Fibroblast of gingiva (primary cell): ENCODE data around the gene HIRA.

Source experiments
- DNase-seq: peaks from one replicate; pipeline ENCODE4 v3.0.0-alpha.2; 2011; ENCODE audit warnings: low read depth

The HIRA gene

DNA sequence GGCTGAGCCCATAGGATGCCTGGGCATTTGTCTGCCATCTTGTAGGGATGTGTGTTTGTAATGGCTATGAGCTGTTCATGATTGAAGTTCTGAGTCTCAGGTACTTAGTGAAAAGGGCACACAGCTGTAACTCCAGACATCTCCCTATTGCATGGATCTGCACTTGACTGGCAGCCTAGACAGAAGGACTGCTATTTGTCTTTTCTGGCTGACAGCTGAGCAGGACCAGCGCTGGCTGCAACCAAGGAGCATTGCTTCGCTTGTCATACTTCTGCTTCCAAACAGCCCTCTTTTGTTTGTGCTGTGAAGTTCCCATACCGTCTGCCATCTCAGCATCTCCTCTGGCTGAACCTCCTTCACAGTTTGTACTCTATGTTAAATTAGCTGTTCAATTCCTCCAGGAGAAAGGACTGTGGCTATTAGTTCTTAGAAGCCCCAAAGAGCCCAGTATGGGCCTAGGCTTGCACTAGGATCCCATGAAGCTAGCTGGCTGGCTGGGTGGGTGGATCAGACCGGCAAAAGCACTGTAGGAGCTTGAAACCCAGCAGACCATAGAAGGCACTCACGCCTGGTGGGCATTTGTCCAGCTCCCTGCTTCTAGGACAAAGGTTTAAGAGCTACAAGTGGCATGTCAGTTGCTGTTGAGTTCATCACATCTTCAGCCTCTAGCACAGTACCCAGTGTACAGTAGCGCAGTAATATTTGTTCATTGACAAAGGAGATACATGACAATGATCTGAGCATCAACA is 20.4 kb downstream of the HIRA start:
- no peak for DNase-seq

DNA sequence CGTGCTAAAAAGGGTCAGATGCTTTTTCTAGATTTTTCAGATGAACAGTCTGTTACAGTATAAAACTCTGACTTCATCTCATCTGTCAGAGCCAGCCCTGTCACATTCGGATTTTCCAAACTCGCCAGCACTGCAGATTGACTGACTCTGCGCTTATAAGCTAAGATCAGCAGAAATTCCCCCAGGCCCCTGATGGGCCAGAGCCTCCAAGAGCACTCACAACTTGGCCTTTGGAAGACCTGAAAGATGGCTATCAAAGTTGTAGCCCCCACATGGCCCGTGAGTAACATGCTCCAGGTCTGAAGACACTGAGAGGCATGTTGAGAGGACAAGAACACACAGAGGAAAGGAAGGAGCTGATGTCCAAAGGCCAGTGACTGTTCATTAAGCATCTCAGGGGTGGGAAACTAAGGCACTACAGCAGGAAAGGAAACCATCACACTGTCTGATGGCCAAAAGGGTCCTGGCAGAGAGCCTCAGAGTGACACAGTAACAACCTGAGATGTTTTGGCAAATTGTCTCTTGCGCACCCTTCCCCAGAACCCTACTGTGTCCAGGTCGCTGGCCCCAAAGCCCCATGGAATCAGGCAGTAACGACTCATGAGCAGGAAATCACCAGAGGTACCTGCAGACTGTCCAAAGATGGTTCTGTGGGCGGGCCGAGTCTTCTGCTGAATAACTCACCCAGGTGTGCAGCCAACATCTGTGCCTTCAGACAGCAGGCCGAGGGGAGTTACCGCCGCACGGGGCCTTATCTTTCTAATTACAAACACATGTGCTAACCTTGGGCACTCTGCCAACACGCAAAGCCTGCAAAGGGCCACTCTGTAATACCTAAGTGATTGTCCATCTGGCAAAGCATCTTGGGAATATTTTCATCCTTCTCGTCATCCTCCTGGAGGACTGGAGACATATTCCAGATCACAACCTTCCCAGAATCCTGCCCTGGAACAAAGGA is 23.6 kb downstream of the HIRA start:
- DNase-seq = no peak

DNA sequence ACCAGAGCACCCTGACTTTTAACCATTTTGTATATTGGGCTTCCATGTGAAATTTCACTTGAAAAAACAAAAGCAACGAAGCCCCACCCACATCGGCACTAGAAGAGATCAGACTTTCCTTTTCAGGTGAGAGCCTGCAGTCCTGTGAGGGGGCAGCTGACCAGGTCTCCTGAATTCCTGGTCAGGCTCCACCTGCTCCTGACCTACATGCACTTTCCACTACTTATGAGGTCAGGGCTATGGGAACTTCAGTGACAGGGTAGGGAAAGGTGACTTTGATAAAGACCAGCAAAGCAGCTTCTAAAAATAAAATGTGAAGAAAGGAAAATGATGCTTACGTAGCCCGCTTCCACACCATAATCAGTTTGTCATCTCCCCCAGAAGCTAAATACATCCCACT is 24.7 kb downstream of the HIRA start:
- DNase-seq = no peak

GRCh38 chr22:19406281-19406811 is 25.2 kb downstream of the HIRA start:
- no peak for DNase-seq

- DNase-seq = no peak
Observed at GRCh38 chr22:19405652-19406051, 25.9 kb downstream of the HIRA start.

DNA sequence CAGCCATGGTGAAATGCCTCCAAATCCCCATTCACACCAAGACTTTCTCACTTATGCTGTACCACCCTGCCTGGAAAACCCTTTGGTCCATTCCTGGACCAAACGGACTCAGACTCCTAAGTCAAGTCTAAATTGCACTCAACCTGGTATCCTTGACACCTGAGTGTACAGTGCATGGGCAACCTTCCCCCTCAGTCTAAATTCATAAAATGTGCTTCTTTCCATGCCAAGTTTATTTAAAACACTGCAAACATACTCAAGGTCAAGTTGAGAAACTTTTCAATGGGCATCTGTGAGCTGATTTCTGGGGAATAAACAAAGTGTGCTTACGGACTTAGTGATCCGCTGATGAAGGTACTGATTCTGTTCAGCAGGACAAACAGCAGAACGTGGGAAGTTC is 26.4 kb downstream of the HIRA start:
- DNase-seq = no peak

- DNase-seq = no peak
Observed at GRCh38 chr22:19404676-19405075, 26.9 kb downstream of the HIRA start.

DNA sequence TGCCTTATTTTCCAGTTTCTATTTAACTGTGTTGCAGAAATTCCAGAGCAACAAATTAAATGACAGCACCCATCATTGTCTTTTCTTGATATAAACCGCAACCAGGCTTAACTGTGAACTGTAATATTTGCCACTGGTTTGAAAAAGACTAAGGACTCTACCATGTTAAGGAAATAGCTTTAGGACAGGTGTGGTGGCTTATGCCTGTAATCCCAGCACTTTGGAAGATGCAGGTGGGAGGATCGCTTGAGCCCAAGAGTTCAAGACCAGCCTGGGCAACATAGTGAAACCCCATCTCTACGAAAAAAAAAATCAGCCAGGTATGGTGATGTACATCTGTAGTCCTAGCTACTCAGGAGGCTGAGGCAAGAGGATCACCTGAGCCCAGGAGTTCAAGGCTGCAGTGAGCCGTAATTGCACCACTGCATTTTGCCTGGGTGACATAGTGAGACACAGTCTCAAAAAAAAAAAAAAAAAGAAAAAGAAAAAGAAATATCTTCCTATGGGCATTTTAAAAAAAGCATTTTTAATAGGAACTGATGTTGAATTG is 28.8 kb downstream of the HIRA start:
- DNase-seq = no peak

GRCh38 chr22:19401483-19401882 is 30.1 kb downstream of the HIRA start:
- no peak for DNase-seq

DNA sequence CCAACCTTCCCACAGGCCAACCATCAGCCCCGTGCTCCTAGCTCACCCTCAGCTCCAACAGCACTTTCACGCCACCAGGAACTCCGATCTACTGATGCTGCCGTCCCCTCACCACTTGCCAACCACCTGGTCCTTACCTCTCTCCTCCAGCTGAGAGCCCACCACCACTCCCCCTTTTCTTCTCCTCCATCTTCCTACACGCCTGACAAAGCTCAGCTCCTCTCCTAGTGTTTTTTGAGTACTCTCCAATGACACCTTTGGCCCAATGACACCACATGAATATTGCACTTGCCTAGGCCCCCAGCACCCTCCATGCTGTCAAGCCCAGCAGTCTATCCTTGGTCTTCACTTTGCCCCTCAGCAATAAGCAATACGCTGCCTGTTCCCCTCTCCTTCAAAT is 30.7 kb downstream of the HIRA start:
- no peak for DNase-seq

- DNase-seq = no peak
Observed at GRCh38 chr22:19398652-19399051, 32.9 kb downstream of the HIRA start.

DNA sequence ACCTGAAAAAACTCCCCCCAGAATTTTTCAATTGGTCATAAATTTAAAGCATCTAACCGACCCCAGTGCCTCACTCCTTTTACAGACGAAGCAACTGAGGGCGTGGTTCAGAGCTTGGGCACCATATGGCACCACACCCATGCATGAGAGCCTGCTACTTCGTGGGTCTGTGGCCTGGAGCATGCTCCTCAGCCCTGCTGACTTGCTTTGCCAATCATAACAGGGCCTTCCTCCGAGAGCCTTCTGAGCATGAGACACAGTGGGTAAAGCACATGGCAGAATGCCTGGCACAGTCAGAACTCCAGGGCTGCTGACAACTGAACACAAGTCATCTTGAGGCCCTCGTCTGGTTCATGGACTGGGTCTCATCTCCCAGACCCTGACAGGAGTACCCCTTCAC is 33.3 kb downstream of the HIRA start:
- DNase-seq = peak; percentile 16

GRCh38 chr22:19397734-19398104 is 33.8 kb downstream of the HIRA start:
- DNase-seq = no peak

GRCh38 chr22:19396934-19397733 is 34.4 kb downstream of the HIRA start:
- no peak for DNase-seq

DNA sequence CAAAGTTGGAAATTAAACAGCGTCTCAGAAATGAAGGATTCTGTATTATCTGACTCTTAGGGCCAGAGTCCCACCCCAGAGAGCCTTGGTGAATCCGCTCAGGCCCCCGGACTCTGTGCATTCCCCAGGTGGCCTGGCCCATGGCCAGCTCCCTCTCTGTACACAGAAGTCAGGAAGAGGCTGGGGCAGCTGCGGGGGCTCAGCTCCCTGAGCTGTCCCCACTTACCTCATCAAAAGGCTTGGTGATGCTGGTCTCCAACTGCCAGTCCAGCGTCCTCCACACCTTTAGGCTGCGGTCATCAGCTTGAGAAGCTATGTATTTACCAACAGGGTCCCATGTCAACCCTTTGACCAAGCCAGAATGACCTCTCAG is 35.0 kb downstream of the HIRA start:
- no peak for DNase-seq

DNA sequence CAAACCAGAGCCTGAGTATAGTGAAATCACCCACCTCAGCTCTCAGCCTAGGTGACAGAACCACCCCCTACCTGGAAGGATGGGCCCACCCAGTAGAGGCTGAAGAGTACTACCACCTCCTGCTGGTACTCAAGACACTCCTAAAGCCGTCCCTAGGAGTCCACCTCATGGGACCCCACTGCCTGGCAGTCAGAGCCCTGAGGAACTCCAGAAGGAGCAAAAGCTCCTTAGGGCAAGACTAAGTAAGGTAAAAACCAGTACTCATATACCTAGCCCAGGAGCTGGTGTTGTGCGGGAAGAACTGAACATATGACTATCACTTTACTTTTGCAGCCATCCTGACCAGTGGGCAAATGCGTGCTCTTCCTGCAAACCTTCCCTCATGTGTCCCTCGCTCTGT is 36.3 kb downstream of the HIRA start:
- DNase-seq = no peak

GRCh38 chr22:19394274-19395050 is 37.1 kb downstream of the HIRA start:
- no peak for DNase-seq

DNA sequence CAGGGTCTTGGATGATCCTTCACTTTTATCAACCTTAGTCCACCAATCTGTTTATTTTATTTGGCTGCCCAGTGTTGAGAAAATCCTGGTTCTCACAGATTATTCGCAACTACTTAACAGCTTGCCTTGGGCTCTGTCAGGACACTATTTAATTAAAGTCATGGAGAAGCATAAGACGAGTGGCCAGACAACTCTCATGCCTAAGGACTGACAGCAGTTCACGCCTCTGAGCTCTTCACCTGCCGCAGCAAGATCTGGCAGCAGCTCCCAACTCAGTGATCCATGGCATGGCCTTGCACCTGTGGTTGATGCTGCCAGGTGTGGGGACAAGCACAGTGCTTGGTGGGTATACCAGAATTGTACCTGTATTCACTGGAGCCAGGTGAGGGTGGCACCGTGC is 37.8 kb downstream of the HIRA start:
- no peak for DNase-seq

- no peak for DNase-seq
Observed at GRCh38 chr22:19387575-19387974, 44.0 kb downstream of the HIRA start.

GRCh38 chr22:19387038-19387437 is 44.5 kb downstream of the HIRA start:
- DNase-seq = peak; percentile 32

DNA sequence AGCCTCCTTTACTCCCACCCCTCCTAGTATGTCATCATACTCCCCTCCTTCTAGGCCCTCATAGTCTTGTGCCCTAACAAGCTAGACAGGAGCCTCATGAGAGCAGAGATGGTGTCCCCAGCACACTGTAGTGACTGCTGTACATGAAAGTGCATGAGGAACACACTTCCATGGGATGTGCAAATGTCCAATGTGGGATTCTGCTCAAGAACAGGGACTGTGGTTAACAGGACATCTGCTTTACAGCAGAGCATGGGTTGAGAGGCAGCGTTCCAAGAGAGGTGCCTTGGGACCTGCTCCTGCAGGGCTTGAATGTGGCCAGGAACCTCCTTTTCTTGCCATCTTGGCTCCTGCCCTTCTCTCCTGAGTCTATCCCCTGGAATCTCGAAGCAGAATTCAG is 45.3 kb downstream of the HIRA start:
- no peak for DNase-seq
